K562 treated with DMSO at 1 percent for 12 hours (cell line): Measurements from ENCODE around the gene KCNT2. TPM values are rescaled to one million over a fixed set of nuclear protein-coding genes. Genes with fewer than 3 reads are reported as not detected.

Source experiments
- total RNA-seq: library from RNA; unstranded; fragments of 300-600 nt; gene quantifications from 2 replicates; pipeline ENCODE4 v1.2.3, GENCODE V29; 2022; ENCODE audit not compliant: insufficient read depth

Gene KCNT2
- total RNA-seq = 0.93 TPM in 1 of 2 replicates, not detected in the other

GRCh38 chr1:196608390-196609369 lies at the start of gene KCNT2:
KCNT2 (minus strand) TSS chr1:196608440; CDS start chr1:196608309, 131 bp downstream.

GRCh38 chr1:196651637-196652215 lies 43.5 kb upstream of the KCNT2 start, which contains the start of gene CFH:
CFH (plus strand) TSS chr1:196652043; CDS start chr1:196652118, 75 bp downstream.

Other genes starting within 250 kb of the KCNT2 start
- gene CFH, start 43.6 kb upstream of the KCNT2 start, total RNA-seq = 42.1 and 105 TPM in 2 replicates
- gene CFHR3, start 166.4 kb upstream of the KCNT2 start, total RNA-seq = not detected in 2 replicates
- gene CFHR1, start 211.3 kb upstream of the KCNT2 start, total RNA-seq = not detected in 2 replicates